NCI-H446 treated with DMSO at 0.1 percent for 48 hours (cell line): ENCODE results near the gene EVA1B.

Experiments
- DNase-seq: peaks from one replicate; lab custom pipeline; 2025; lab: John Stamatoyannopoulos, UW

The EVA1B gene

DNA sequence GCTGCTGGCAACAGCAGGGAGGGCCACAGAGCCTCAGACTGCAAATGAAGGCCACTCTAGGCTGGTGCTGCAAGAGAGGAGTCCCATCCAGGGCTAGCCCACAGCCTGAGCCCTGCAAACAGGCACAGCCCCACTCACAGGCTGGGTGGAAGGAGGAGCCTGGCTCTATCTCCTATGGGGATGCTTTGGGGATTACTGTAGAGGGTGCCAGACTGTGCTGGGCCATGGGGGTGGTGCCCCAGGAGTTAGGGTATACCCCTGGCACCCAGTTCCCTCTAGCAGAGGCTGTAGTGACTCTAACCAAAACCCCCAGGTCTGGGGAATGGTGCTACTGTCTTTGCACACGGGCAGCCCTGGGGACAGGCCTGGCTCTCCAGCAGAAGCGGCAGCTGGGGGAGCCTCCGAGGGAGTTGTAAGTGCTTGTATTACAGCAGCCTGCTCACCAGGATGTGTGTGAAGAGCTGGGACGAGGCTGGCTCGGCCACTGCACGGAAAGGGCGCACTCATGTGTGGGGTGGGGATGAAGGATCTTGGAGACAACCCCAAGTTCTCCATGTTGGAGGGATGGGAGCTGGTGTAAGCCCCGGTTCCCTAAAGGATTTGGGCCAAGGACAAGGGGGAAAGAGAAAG, 23.4 kb upstream of the EVA1B start:
- no peak for DNase-seq

DNA sequence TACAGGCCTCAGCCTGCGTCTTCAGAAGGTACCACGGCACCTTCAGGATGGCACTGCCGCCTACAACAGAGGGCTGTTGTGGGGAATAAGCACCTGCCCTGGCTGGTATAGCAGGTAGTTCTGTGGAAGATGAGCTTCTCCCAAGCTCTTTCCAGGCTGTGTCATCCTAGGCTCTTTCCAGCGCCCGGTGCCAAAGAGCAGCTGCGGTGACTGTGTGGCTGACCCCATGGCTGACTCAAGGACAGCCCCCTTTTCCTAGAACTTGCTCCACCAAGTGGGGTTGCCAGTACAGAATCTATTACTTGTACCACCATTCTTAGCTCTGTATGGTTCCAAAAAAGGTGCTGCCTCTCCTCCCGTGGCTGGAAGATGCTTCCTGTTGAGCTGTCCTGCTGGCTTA, 21.9 kb upstream of the EVA1B start:
- DNase-seq: no peak

DNA sequence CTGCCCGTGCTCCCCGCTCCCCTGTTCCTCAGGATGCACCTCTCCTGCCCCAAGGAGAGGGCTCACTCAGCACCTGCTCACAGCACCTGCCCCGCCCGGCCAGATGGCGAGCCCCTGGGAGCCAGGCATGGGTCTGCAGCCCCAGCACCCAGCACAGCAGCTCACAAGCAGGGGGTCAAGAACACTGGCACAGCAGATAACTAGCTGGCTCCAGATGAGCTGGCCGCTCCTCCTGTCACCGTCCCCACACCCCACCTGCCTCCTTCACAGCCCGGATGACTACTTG, 20.9 kb upstream of the EVA1B start:
- DNase-seq: no peak

DNA sequence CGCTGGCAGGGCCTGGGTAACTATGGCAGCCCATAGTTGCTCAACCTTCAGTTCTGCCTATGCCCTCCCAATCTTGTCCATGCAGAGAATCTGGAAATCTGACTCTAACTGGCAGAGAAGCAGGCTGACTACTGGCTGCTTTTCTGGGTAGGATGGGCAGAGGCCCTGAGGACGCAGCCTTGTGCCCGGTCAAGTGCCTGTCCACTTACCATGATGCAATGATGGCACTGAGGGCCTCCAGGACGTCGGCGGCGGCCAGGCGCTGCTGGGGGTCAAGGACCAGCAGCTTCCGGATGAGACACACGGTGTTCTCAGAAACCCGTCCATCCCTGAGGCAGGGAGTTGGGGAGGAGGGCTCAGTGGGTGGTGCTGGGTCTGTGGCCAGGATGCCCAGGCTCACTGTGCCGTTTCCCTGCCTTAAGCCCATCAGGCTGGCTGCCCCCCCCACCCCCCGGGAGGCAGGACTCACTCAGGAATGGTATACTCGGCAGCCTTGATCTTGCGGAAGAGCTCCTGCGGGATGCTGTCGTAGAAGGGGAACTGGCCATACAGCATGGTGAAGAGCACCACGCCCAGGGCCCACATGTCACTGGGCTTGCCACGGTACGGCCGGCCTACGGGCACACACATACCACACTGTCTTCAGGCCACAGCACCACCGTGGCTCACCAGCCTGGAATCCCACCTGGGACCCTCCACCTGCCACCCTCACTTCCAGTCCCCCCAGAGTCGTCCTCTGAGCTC, 20.4 kb upstream of the EVA1B start:
- no peak for DNase-seq

DNA sequence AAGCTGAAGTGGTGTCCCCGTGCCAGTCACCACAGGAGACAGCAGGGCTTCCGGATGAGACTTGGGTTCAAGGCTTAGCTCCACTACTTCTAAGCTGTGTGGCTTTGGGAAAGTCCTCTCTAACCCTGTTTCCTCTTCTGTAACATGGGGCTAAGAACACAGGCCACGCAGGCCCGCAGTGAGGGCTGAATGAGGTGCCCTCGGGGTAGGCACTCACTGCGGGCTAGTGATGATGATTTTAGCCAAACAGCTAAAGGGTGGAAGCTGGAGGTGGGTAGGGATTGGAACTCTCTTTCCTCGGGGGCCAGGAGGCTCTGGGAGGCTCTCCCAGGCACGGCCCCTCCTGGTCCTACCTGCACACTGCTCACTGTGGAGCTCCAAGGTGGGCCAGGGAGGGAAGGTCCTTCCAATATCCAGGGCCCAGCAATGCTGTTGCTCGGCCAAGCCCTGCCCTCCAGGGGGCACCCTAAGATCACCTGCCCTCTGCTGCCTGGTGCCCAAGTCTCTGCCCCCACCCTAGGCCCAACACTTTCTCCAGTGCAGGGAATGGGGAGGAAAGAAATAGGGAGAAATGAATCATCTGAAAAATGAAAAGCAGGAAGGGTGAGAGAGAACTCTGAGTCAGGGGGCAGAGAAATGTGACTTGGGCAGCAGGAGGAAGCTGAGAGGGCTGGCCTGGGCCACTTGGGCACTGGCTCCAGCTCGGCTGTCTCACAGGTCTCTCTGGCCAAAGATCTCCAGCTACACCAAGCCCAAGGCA, 19.2 kb upstream of the EVA1B start:
- no peak for DNase-seq

DNA sequence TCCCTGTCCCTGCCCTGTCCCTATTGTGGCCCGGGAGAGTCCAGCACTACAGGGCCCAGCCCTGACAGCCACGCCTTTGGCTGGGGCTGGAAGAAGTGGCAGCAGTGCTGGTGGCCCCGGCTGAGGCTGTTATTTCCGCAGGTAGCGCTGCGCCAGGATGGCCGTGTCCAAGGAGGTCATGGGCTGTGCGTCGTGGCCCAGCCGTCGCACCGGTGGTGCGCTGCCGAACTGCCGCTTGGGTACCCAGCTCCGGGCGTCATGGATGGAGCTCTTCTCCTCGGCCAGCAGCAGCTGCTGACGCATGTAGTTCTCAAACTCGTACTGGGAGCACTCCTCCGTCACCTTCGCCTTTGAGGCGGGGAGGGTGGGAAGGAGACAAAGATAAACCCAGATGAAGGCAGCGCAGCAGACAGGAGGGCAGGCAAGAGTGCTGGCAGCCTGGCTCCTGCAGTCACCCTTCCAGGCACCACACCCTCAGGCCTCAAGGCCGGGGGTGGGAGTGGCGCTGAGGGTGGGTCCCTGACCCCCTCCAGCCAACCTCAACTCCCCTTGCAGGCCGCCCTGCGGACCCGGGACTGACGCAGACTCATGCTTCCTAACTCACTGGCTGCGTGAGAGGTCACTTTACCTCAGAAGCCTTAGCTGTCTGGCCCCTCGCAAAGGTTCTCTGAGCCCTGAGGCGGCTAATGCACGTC, 18.3 kb upstream of the EVA1B start:
- DNase-seq: no peak

DNA sequence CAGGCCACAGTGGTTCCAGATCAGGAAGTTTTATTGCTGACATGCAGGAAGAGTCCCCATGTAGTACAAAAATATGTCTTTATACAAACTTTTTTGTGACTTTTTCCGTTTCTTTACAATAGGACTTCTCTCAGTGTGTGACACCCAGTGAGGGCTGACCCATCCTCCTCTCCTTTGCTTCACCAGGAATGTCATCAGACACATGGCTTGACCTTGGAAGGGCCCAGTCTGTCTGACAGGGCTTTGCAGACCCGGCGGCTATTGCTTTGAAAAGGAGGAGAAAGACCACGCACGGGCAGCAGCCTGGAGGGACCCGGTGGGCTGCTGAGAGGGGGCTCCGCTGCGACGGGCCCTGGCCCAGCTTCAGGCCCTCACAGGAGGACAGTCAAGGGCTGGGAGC, 16.2 kb upstream of the EVA1B start:
- DNase-seq: no peak

DNA sequence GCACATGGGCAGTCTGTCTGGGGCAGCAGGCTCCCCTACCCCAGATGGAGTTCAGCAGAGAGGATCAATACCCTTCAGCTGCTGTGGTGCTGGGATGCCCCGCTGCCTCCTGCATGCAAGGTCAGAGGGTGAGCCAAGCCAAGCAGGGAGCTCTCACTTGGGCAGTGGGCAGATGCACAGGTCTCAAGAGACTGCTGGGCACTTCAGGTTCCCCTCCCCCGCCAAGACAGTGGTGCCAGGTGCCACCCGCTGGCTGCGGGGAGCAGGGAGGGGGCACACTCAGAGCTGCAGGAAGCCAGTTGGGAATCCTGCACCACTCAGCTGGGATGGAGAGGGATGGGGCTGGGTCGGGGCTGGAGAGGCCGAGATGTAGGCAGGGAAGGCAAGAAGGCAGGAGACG, 15.8 kb upstream of the EVA1B start:
- no peak for DNase-seq

DNA sequence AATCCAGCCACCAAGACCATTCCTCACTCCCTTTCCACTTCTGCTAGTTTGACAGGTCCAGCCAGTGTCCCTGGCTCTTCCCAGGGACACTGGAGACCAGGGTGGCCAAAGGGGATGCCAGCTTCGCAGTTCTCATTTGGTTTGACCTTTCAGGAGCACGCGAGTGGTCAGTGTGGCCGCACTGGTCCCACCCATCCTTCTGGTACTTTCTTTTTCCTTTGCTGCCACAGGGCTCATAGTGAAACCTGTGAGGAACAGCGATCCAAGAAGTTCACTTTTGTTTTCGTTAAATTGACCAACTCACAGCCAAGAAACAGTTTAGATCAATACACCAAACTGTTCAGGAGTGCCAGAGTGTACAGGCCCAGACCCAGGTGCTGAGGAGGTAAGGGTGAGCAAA, 14.4 kb upstream of the EVA1B start:
- DNase-seq: no peak

DNA sequence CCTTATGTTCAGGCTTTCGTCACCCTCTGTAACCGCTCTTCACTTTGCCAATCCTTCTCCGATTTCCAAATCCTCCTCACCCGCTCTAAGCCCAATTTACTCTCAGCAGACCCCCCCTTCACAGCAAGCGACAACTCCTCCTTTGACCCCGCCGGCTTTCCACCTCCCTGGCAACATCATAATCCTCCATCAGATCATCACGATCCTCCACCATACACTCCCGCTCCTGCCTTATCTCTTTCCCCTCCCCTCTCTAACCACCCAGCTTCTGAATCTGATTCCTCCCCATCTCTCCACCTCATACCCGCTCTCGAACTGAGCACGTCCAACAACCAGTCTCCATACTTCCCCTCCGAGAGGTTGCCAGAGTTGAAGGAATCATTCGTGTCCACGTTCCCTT, 7.5 kb upstream of the EVA1B start:
- DNase-seq: no peak

DNA sequence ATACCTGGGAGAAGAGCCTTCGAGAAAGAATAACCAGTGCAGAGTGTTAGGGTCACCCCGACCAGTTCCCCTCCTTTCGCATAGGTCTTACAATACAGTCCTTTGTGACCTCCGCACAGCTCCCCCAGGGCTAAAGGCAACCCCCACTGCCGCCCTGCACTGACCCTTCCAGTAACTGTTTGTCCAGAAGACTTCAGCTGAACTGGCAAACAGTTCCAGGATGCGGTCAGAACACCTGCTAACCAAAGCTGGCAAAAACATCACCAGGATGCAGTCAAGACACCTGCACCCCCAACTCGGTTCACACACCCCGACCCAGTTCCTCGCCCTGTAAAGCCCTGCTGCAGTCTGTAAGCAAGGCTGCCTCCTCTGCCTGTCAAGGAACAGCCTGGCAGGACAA, 6.4 kb upstream of the EVA1B start:
- no peak for DNase-seq

DNA sequence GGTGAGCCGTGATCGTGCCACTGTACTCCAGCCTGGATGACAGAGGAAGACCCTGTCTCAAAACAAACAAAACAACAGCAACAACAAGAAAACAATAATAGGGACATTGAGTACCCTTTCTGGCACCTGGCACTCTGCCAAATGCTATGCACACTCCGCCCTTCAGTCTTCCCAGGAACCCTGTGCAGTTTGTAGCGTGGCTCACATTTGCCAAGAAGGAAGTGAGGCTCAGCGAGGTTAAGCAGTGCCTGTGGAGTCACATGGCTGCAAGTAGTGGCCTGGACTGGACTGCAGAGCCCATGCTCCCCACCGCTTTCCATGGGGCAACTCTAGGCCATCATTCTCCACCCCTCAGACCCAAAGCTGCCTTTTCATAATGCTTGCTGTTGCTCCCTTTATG, 5.3 kb upstream of the EVA1B start:
- no peak for DNase-seq

DNA sequence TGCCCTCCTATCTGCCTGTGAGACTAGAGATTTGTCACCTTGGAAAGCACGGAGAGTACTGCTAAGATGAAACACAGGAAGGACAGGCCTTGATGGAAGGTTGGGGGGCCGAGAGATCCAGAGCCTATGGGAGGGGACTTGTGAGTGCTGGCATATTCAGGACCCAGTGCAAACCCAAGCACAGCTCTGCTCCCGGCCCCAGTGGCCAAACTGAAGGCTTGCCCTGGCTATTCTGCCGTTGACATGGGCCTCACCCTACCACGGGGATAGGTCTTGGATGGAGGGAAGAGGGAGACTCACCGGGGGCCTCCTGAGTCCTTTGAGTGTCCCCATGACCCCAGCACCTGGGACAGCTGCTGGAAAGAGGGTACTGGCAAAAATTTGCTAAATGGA, 4.6 kb upstream of the EVA1B start:
- no peak for DNase-seq

DNA sequence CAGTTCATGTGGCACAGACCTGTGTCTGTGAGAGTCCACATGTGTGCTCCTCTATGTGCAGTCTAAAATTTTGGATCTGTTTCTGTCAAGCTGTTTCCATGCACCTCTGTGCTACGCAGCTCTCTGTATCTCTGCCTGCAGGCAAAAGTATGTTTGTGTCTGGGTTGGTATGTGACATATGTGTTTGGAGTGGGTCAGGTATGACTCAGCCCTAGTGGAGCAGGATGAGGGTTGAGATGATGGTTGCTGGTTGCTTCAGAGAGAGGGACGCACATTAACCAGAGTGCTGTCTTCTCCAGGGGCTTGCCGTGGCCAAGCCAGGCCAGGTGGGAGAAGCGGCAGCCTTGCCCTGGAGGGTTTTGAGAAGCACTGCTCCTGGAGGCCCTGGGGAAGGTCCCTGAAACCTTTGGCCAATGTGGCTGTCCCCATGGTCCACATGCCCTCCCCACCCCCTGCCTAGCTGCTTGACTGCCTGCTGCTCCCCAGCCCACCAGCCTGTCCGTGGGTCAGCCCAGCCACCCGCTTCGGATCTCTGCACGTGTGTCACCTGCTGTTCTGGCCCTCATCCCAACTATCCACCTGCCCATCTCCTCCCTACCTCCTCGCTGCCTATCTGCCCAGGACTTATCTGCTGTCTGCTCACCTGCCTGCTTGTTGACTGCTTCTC, 4.1 kb upstream of the EVA1B start:
- no peak for DNase-seq

DNA sequence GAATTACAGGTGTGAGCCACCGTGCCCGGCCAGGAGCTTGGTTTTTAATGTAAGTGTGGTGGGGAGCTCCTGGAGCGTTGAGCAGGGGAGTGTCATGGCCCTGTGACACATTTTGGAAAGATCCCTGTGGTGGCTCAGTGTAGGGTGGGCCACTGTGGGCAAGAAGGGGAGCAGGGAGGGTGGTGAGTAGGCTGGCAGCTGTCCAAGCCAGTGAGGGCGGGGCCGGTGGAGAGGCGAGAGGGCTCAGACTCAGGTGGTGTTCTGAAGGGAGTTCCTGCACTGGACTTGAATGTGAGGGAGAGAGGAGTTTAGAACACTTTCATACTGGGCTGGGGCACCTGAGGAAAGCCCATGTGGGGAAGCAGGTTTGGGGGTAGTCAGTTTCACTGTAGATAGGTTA, 3.1 kb upstream of the EVA1B start:
- no peak for DNase-seq

DNA sequence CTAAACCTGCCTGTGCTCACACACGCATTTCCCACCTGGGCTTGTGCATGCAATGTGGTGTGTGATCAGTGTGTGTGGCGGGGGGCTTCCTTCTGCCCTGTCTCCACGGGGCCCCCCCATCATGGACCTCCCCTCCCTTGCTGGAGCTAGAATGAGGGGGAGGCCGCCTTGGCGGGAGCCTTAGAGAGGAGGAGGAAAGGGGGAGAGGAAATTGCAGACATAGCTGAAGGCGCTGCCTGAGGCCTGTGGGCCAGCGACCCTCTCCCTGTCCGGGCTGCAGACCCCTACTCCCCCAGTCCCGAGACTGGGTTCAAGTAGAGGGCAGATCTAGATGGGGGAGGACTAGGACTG, 883 bp upstream of the EVA1B start:
- no peak for DNase-seq

DNA sequence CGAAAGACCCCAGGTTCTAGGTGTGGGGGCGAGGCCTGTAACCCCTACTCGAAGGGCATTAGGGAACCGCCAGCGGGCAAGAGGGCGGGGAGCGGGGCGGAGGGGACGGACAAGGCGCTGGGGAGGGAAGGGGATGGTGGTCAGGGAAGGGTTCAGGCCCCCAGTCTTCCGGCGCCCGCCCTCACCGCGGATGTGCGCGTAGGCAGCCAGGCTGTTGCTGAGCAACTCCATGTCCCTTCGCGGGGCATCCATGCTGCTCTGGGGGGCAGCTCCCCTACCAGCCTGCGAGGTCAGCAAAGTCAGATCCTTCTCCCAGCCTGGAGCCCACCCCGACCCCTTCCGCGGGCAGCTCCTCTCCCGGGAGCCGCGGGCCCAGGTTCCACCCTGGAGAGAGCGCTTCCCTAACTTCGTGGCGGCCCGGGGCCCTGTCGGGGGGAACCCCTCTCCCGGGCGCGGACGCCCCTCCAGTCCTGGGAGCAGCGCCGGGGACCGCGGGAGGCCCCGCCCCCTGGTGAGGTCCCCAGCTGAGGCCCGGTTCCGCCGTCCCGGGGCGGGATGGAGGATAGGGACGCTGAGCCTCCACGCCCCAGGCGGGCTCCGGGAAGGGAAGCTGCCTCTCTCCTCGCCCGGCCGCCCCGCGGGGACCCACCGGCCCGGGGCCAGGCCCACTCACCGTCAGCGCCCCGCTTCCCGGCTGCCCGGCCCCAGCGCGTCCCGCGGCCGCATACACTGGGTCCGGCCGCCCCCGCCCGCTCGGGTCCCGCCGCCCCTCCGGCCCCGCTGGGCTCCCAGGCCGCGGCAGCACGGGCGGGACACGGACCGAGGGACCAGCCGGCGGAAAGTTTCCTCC, 434 bp downstream of the EVA1B start:
- no peak for DNase-seq

DNA sequence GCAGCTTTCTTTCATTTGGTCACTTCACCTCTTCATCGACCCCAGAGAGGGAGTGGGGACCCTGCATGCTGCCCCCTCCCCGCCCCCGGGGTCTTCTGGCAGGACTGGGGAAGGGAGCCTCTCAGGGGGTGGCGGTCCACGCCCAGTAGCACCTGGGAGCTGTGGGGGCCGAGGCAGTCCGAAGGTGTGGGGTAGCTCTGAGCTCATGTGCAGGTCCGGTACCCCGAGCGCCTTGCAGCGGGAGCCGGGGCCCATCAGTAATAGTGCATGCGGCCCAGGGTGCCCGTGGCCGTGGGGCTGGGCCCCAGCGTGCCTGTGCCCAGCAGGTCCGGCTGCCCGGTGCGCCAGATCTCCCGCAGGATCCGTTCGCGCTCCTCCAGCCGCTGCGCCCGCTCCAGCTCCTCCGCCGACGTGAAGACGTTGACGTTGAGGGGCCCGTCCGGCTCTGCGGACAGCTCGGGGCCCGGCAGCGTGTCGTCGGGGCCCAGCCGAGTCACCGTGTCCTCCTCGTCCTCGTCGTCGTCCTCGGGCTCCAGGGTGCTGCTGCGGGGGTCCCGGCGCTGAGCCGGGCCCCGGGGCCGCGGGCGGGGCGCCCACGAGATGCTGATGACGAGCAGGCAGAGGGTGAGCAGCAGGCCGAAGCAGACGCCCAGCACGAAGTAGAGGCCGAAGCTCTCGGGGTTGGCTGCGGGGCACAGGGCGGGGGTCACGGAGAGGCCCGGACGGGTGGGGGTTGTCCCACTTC, 1.2 kb downstream of the EVA1B start:
- DNase-seq: no peak

DNA sequence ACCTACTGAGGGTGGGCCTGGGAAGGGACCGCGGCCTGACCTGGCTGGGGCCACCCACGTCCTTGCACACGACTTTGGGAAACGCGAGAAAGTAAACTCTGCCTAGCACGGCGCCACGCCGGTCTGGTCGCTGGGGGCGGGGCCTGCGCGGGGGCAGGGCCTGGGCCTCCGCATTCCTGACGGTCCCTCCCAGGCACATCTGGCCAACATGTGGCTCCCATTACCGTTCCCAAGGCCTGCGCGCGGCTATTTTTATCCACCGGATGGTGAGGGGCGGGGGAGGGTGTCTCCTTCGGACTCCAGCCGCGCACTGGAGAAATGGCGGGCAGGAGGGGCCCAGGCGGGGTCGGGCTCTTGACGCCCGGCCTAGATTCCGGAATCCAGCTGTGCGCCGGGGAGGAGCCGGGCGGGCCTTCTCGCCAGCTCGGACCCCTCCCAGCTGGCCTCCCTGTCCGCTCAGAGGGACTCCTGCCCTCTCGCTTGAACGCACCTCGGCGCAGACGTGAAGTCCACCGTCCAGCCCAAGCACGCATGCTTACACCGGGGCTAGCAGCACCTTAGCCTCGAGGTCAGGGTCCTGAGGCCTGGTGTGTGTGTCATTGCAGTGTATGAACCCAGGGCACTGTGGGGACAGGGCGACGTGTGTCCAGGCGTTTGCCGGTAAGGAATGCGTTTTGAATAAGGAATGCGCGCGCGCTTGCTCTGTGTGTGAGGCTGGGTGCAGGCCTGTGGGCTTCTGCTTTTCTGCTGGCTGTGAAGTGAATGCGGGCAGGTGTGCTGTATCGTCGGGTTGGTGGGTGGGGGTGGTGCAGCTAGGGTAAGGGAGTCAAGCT, 2.1 kb downstream of the EVA1B start:
- no peak for DNase-seq

DNA sequence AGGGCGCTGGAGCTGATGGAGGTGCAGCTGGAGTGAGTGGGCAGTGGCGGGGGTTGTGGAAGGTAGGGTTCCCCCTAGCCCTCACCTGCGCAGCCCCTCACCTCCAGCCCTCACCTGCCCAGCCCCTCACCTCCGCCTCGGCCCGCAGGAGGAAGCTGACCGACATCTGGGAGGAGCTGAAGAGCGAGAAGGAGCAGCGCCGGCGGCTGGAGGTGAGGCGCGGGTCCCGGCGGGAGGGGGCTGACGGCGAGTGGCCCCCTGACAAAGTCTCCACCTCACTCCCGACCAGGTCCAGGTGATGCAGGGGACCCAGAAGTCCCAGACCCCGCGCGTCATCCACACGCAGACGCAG, 2.7 kb downstream of the EVA1B start:
- no peak for DNase-seq
